Breast epithelium (tissue), 4 donors: Measurements from ENCODE around the gene SMARCA2. TPM values are rescaled to one million over a fixed set of nuclear protein-coding genes. Genes with fewer than 3 reads are reported as not detected.
A peak's percentile ranks its signal among the peaks of the same experiment; 100 is the strongest.

Source experiments
- DNase-seq, 2 donors: peaks; one replicate each; pipeline ENCODE4 v3.0.0-alpha.2; 2019; ENCODE audit warnings: low spot score in 2 of 2
- H3K27ac ChIP-seq, 2 donors: fragments of 200-600 bp; sonication (generic) in 1 of 2; one replicate each; pipeline ENCODE4 v1.5.1; 2016 to 2019; ENCODE audit warnings: mild to moderate bottlenecking in 1 of 2
- H3K27me3 ChIP-seq, 2 donors: fragments of 200-600 bp; sonication (generic) in 1 of 2; one replicate each; pipeline versions ENCODE4 v1.5.1 to v1.6.0; 2017 to 2019; ENCODE audit warnings: control low read depth in 1 of 2, mild to moderate bottlenecking in 1 of 2
- H3K36me3 ChIP-seq: fragments of 200-600 bp; one replicate; pipeline ENCODE4 v1.5.1; 2019
- H3K4me1 ChIP-seq, 2 donors: fragments of 200-600 bp; sonication (generic); one replicate each; pipeline ENCODE4 v1.5.1; 2016 to 2019; ENCODE audit warnings: control low read depth in 1 of 2
- H3K4me3 ChIP-seq, 3 donors: fragments of 200-600 bp; sonication (generic); 1 replicate in 2 of 3; 2 replicates in 1 of 3; pipeline ENCODE4 v1.5.1; 2016 to 2019; ENCODE audit warnings: mild to moderate bottlenecking in 3 of 3, moderate library complexity in 2 of 3
- H3K9me3 ChIP-seq, 2 donors: fragments of 200-600 bp; sonication (generic) in 1 of 2; one replicate each; pipeline ENCODE4 v1.5.1; 2016 to 2019; ENCODE audit warnings: control low read depth in 1 of 2
- POLR2A ChIP-seq: fragments of 450-650 bp; IDR thresholded peaks from one replicate; pipeline ENCODE4 v1.6.1; 2016; ENCODE audit warnings: antibody characterized with exemption, mild to moderate bottlenecking, moderate library complexity
- POLR2AphosphoS5 ChIP-seq, 3 donors: sonication (generic); formaldehyde crosslinking; IDR thresholded peaks; one replicate each; pipeline ENCODE4 v1.6.1; 2017; ENCODE audit warnings: antibody characterized with exemption in 3 of 3
- intact Hi-C: fragments of 100-400 bp; cut with DNase I; formaldehyde crosslinking; loops from one replicate; pipeline ENCODE4 v1.15.1; 2023; ENCODE audit warnings: low total_unique reads
- total RNA-seq, 3 donors: library from RNA; depleted of rRNA; stranded (reverse); fragments of >200 nt; gene quantifications; one replicate each; pipeline ENCODE4 v1.1.0, GENCODE V29; 2016
- TF ChIP-seq, protein P1 (sequence below), 3 donors: fragments of 450-650 bp; IDR thresholded peaks; one replicate each; pipeline ENCODE4 v1.5.1; 2016 to 2017; ENCODE audit warnings: antibody characterized with exemption in 3 of 3, mild to moderate bottlenecking in 3 of 3, moderate library complexity in 3 of 3

Gene SMARCA2
- total RNA-seq, 3 donors from 2014 or later, result 140 to 191 (median 142) TPM

DNA sequence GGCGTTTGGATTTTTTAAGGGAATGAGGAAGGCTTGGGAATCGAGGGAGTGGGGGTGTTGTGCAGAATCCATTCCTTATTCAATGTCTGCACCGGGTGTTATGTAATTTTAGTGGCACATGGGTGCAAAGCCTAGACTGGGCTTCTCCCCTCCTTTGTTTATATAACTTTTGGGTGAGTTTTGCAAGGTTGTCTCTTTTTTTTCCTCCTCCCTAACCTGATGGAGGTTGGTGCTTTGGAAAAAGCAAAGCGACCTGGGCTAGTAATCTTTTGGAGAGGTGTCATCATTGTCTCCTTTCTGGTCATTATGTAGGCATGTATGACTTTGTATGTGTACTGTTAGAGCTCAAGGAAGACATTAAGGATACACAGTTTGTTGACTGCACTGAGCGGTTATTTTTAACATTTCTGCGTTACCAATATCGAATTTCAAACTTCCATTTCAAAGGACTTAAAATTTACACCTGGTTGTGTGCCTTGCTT is 3.1 kb downstream of the SMARCA2 start:
- Histone ChIP-seq H3K36me3 (no peaks in the 10 kb centered on the region), H3K27me3 (no peaks in the 10 kb centered on the region), H3K27ac (peak overlapping the region; percentile 99 to 100), H3K4me1 (peaks cover 0 to 13% of the 10 kb centered on the region in 2 donors), H3K4me3 (peak overlapping the region; percentile 76 to 93 (median 86)), H3K9me3 (no peaks in the 10 kb centered on the region)
- TF ChIP-seq POLR2AphosphoS5 (IDR thresholded peaks at IDR 0.05), result no peak
- TF ChIP-seq POLR2A, result no peak
- TF ChIP-seq, protein P1, sequence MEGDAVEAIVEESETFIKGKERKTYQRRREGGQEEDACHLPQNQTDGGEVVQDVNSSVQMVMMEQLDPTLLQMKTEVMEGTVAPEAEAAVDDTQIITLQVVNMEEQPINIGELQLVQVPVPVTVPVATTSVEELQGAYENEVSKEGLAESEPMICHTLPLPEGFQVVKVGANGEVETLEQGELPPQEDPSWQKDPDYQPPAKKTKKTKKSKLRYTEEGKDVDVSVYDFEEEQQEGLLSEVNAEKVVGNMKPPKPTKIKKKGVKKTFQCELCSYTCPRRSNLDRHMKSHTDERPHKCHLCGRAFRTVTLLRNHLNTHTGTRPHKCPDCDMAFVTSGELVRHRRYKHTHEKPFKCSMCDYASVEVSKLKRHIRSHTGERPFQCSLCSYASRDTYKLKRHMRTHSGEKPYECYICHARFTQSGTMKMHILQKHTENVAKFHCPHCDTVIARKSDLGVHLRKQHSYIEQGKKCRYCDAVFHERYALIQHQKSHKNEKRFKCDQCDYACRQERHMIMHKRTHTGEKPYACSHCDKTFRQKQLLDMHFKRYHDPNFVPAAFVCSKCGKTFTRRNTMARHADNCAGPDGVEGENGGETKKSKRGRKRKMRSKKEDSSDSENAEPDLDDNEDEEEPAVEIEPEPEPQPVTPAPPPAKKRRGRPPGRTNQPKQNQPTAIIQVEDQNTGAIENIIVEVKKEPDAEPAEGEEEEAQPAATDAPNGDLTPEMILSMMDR (IDR thresholded peaks at IDR 0.05), result no peak
- DNase-seq, result no peak
- intact Hi-C loops, result no loop called here

- peak overlapping the region; percentile 99 to 100 for H3K27ac ChIP-seq
- no peak for DNase-seq
- H3K4me1 ChIP-seq, result peaks cover 0 to 21% of the 10 kb centered on the region in 2 donors
- peak overlapping the region; percentile 76 to 93 (median 86) for H3K4me3 ChIP-seq
- no peaks in the 10 kb centered on the region for H3K36me3 ChIP-seq
- H3K9me3 ChIP-seq, result no peaks in the 10 kb centered on the region
- intact Hi-C loops, result no loop called here
- TF ChIP-seq POLR2AphosphoS5 (IDR thresholded peaks at IDR 0.05) (no peak), POLR2A (no peak)
- TF ChIP-seq, protein P1 (IDR thresholded peaks at IDR 0.05), result no peak
- no peaks in the 10 kb centered on the region for H3K27me3 ChIP-seq
Measured at GRCh38 chr9:2018764-2019558, 3.8 kb downstream of the SMARCA2 start.

- peaks cover 4 to 28% of the 10 kb centered on the region in 2 donors for H3K4me1 ChIP-seq
- intact Hi-C loops, result no loop called here
Measured at GRCh38 chr9:2019723-2020122, 4.6 kb downstream of the SMARCA2 start.

DNA sequence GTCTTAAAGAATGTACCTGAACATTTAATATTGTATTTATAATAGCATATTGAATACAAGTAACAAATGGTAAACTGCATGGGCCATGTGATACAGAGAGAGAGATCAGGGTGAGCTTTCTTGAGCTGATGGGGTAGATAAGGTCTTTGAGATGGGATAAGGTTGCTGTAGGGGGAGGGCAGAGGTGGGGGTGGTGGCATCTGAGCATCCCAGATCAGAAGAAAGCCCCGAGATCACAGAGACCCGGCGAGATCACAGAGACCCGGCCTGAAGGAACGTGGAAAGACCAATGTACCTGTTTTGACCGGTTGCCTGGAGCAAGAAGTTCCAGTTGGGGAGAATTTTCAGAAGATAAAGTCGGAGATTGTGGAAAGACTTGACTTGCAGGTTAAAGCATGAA is 6.6 kb downstream of the SMARCA2 start:
- Histone ChIP-seq H3K4me1 (peaks cover 6 to 33% of the 10 kb centered on the region in 2 donors), H3K27ac (peak overlapping the region; percentile 62 to 74), H3K9me3 (no peaks in the 10 kb centered on the region), H3K36me3 (no peaks in the 10 kb centered on the region), H3K4me3 (peak overlapping the region in 1 of 3 donors; percentile 2), H3K27me3 (no peaks in the 10 kb centered on the region)
- no peak for DNase-seq
- intact Hi-C loops, result no loop called here
- TF ChIP-seq, protein P1 (IDR thresholded peaks at IDR 0.05), result no peak
- TF ChIP-seq POLR2AphosphoS5 (IDR thresholded peaks at IDR 0.05) (no peak), POLR2A (no peak)

More at GRCh38 chr9:2019723-2020122, 4.6 kb downstream of the SMARCA2 start:
- no peak for DNase-seq
- H3K36me3 ChIP-seq, result no peaks in the 10 kb centered on the region
- TF ChIP-seq POLR2AphosphoS5 (IDR thresholded peaks at IDR 0.05) (no peak), POLR2A (no peak)
- TF ChIP-seq, protein P1 (IDR thresholded peaks at IDR 0.05), result no peak
- no peak overlapping the region for H3K4me3 ChIP-seq
- peak overlapping the region; percentile 56 to 99 for H3K27ac ChIP-seq
- no peaks in the 10 kb centered on the region for H3K27me3 ChIP-seq
- no peaks in the 10 kb centered on the region for H3K9me3 ChIP-seq

DNA sequence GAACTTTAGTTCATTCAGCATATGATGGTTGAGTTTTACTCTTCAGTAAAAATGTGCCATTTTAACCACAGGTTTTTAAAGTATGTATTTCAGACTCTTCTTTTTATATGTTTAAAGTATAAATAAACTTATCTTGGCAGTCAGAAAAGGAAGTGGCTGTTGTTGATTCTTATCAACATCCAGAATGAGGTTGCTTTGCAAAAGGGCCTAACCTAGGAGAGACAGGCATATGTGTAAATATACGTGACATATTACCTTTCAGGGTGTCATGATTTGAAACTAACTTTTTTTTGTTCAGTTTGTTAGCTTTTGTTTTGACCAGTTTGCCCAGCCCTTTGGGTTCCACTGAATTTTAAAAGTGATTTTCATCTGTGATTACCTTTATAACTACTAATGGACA is 7.4 kb downstream of the SMARCA2 start:
- H3K27ac ChIP-seq, result peak overlapping the region; percentile 65 to 74
- H3K4me3 ChIP-seq, result no peak overlapping the region
- no peaks in the 10 kb centered on the region for H3K27me3 ChIP-seq
- TF ChIP-seq, protein P1 (IDR thresholded peaks at IDR 0.05), result no peak
- no peak for TF ChIP-seq POLR2A
- TF ChIP-seq POLR2AphosphoS5 (IDR thresholded peaks at IDR 0.05), result no peak
- no peak for DNase-seq
- intact Hi-C loops, result no loop called here
- peaks cover 6 to 33% of the 10 kb centered on the region in 2 donors for H3K4me1 ChIP-seq
- no peaks in the 10 kb centered on the region for H3K9me3 ChIP-seq
- H3K36me3 ChIP-seq, result no peaks in the 10 kb centered on the region
